Activated CD8-positive, alpha-beta memory T cell treated with anti-CD3 and anti-CD28 coated beads, Interleukin-2, amount 50 U/mL, for 48 hours (primary cell): ENCODE data around the gene NPLOC4.

Source experiments
- DNase-seq: peaks from one replicate; pipeline ENCODE4 v3.0.0-alpha.2; 2020

NPLOC4 gene

DNA sequence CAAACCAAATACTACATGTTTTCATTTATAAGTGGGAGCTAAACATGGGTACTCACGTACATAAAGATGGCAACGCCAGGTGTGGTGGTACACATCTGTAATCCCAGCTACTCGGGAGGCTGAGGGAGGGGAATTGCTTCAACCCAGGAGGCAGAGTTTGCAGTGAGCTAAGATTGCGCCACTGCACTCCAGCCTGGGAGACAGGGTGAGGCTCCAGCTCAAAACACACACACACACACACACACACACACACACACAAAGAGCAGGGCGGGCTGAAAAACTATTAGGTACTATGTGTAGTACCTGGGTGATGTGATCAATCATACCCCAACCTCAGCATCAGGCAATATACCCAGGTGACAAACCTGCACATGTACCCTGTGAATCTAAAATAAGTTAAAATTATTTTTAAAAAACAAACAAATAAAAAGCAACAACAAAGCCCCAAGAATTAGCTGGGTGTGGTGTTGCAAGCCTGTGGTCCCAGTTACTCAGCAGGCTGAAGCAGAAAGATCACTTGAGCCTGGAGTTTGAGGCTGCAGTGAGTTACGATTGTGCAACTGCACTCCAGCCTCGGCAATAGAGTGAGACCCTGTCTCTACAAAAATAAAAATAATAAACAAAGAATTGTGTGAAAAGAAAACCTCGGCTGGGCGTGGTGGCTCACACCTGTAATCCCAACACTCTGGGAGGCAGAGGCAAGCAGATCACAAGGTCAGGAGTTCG is 72.9 kb downstream of the NPLOC4 start:
- DNase-seq: no peak

DNA sequence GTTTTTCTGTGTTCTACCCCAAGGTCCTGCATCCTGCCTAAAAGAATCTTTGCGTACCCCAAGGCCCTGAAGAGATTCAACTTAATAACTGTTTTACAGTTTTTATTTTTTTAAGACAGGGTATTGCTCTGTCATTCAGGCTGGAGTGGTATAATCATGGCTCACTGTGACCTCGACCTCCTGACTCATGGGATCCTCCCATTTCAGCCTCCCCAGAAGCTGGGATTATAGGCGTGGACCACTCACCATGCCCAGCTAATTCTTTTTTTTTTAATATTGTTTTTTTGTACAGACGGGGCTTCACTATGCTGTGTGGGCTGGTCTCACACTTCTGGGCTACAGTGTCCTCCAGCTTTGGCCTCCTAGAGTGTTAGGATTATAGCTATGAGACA is 75.4 kb downstream of the NPLOC4 start:
- no peak for DNase-seq

DNA sequence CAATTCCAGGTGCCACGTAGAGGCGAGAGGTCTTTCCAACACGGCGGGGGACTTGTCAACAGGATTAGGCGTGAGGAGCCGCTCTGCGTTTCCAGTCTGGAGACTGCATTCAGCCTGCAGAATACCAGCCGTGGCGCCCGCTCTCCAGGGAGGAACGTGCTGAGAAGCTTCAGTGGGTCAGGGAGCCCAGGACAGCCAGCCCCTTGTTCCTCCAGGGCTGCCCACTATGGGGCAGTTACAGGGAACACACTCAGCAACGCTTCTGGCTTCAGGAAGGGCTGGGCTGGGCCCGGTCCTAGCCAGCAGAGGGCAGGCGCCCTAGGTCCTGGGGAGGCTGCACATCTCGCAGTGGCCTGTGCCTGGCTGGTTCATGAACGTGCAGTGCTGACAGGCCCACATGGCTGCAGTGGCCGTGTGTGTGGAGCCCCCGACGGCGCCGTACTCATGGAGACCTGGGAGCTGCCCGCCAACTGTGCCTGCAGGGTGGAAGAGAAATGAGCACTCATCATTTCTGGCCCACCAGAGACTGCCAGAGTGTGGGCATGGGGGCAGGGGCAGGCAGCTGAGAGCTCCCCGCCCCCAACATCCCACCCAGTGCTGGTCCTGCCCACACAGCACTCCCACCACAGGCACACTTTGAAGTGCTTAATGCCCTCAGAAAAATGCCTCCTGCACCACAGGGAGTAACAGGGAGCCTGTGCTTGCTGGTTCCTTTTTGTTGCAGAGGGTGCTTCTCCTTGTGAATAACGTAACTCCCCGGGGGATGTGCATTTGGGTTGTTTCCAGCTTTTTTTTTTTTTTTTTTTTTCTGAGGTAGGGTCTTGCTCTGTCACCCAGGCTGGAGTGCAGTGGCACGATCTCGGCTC is 77.7 kb downstream of the NPLOC4 start:
- no peak for DNase-seq

DNA sequence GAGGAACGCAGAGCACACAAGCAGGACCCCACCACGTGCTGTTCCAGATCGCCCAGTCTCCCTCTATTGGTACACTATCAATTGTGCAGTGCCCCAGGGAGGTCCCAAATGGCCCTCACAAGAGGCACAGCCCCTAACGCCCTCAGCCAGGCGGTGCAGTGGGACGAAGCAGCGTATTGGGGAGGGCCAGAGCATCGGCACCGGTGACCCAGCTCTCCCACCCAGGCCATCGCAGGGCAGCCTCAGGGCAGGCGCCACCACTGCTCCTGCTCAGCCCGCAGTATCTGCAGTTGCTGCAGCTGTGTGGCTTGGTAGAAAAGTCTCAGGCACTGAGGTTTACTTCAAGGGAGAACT is 78.8 kb downstream of the NPLOC4 start:
- no peak for DNase-seq

DNA sequence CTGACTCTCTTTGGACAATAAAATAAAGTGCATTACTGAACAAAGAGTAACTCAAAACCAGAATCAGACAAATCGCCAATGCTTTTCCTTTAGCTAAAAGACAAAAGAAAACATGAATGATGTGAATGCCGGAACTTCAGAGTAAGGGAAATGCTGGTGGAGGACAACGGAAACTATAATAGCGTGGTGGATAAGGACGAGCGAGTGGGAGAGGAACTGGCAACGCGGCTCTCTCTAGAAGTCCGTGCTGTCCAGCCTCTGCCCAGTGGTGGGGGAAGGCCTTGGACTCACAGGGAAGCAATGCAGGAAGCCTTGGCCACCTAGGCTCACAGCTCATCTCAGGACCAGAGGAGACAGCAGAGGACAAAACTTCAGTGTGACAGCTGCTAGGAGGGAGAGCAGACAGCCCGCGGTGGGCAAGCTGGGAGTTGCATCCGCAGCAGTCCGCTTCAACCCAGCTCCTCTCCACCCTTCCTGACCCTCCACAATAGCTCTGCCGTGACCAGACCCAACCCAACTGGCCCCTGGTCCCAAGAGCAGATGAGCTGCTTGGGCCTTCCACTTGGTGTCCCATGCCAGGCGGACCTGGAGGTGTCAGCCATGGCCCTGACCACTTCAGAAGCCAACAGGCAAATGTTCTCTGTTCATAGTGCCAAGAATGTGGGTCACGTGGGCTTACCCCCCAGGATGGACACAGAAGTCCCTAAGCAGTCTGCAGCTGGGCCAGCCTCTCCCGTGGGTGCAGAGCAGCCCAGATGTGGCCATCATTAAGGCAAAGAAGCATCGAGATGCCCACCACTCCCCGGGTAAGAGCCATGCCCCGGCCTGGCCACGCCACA is 79.4 kb downstream of the NPLOC4 start:
- DNase-seq: no peak

DNA sequence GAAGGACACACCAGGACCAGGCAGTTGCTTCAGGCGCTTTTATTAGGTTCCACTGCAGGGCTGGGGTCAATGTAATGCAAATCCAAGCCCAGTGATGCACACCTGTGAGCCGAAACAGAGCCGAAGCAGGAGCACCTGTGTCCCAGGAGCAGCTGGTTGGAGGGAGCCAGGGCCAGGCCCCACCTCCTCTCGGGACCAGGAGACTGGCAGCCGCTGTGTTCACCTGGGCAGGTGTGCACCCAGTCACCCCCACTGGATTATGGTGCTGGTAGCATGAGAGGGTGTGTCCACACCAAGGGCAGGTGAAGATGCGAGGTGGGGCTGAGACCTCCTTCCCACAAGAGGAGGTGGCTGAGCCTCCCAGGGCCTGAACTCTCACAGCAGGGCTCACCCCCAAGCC is 80.0 kb downstream of the NPLOC4 start:
- no peak for DNase-seq

DNA sequence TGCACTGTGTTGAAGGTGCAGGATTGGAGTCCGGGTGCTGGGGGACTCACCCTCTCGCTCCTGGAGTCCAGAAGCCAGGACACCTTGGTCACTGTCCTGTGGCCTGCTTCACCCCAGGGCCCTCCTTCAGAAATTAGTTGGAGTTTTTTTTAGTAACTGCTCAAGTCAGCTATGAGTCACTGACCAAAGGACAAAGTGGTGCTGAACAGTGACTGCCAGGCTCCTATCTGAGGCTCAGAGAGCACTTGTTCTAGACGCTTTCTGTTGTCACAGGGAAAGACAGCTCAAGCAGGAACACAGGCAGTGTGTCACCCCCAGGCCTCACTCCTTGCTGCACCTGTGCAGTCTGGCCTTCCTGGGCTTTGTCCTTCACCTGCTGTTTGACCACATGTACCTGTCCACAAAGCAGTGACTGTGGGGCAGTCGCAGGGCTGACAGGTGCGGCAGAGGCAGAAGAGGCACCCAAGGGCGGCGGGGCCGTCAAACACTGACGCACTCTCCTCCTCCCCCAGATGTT is 80.7 kb downstream of the NPLOC4 start:
- no peak for DNase-seq

DNA sequence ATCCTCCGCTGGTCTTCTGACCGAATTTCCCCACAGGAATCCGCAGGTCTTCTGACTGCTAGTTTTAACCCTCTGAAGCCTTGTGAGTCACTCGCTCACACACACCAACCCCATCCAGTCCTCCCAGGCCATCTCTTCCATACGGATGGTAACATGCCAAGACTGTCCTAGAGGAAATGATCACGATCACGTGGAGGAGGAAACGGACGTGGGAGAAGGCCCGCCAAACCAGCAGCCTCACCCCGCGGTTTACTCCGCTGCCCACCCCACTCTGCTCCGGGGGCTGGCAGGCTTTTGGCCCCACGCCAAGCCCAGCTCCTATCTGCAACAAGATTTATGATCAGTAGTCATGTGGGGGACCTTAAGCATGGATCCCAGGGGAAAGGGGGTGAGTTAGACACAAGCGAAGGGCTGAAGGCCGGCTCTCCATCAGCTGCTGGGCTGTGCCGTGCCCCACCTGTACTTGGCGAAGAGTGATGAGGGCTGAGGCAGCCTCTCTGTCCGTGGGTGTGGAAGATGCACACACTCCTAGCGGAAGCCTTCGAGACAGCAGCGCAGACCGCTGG is 83.2 kb downstream of the NPLOC4 start:
- DNase-seq: peak; percentile 72

DNA sequence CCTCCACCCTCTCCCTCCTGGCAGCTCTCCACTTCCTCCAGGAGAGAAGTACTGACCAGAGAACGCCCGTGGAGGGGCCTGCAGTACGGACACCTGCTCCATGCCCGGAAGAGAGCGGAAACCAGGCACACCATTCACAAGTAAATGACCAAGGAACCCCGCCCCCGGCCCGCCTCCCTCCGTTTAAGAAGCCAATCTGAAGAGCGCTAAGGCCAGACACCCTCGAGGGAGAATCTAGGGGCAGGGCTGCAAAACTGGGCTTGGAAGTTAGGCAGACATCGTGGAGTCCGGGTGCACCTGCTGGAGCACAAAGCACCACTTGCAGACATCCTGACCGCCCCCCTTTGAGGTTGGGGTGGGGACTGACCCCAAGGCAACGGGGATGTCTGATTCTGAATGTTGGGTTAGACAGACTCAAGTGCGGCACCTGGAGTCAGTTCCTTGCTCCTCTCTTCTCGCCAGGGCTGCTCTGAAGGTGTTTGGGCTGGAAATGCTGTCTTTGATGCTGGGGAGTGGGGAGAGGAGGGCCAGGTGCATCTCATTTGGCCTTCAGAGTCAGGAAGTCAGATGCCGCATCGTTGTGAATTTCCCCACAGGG is 83.8 kb downstream of the NPLOC4 start:
- DNase-seq: peak; percentile 86

DNA sequence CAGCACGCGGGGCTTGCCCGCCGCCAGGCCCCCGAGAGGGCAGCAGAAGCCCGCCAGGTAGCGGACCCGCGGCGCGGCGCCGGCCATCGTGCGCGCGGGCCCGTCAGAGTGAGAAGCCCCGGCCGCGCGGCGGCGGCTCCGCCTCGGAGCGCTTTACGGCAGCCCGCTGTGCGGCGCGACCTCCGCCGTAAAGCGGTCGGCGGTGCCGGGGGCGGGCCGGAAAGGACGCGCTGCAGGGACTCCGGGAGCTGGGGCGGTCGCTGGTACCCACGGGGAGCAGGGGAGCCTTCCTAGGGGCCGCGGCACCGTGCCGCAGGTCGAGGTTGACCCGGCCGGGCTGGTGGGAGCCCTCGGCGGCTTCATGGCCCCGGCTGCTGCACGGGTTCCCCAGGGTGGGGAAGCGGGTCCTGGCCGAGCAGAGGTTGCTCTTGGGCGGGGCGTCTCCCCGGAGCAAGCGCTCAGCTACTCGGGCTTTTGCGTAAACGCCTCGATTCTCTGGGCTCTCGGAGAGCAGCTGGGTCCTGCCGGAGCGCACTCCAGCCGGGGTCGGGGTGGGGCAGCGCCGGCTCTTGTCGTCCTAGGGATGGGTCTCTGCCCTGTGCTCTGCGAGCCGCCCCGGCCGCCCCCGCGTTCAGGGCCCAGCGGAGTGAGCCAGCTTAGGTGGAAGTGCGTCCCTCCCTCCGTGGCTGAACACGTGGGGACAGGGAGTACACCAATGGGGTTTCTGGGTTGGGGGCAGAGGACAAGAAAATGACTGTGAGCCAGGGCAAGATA is 84.5 kb downstream of the NPLOC4 start, which contains the start of gene FAAP100:
FAAP100 (minus strand) TSS at position 110 of the 774 bp plus-strand sequence; CDS start at position 87, 23 bp downstream.
- DNase-seq: peak; percentile 92

DNA sequence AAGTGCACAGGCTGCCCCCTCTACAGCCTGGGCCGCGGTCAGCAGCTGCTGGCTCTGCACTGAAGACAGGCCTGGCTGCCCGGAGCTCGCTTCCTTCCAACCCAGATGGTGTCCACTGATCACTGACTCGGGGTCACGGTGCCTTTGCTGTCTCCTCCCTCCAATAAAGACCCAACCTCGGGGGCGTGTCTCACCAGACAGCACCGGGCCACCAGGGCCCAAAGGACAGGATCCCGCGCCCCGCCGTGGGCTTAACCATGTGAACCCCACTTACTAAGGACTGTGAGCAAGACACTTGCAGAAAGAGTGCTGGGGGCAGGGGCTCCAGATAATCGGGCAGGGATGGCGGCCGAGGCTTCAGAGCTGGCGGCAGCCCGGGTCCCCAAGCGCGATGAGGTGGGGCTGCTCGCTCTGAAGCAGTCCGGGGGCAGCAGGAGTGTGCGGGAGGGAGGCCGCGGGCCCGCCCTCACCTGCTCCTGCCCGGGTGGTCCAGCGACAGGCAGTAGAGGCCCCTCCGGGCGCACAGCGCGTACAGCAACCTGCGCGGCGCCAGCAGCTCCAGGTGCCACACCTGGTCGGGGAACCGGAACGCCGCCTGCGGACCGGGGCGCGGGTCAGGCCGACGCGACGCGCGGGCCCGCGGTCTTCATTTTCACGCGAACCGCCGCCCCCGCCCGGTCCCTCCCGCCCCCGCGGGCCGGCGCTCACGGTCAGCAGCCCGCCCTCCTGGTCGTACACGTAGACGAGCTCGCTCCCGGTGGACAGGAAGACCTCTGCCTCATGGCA is 85.3 kb downstream of the NPLOC4 start:
- DNase-seq: peak; percentile 69

DNA sequence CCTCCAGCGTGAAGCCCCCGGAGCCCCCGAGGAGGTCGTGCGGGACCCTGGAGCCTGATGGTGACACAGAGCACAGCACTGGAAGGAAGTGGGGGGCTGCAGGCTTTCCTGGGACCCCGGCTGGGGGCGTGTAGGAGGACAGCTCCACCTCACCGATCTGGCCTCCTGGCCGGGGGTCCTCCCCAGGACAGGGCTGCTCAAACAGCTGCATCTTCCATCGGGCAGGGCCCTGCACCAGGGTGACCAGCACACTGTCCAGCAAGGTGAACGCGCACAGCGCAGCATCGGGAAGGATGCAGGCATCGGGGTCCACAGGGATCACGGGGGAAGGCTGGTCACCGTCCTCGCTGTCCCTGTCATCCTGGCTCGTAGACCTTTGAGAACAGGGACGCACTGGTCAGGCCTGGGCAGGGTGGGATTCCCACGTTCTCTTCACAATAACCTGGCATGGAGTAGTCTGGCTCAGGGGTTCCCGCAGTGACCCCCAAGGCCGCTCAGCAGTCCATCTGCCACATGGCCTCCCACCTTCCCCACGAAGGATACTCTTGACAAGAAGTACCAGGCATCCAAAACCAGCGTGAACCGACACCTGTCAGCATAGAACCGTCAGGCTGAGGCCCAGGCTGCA is 86.0 kb downstream of the NPLOC4 start:
- no peak for DNase-seq

DNA sequence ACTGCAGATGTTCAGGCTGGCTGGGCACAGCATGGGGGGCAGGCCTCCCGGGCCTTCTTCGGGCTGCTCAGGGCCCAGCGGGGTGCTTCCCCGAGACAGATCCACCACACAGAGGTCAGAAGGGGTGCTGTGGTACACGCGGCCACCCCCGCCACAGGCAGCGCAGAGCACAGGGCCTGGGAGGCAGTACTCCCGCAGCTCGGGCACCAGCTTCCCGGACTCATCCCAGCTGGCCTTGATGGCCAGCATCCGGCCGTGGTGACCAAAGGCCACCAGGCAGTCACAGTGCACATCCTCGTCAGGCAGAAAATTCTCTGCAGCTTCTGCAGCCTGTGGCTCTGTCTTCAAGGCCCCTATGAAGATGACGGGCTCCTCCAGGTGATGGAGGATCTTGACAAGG is 86.6 kb downstream of the NPLOC4 start:
- DNase-seq: no peak

DNA sequence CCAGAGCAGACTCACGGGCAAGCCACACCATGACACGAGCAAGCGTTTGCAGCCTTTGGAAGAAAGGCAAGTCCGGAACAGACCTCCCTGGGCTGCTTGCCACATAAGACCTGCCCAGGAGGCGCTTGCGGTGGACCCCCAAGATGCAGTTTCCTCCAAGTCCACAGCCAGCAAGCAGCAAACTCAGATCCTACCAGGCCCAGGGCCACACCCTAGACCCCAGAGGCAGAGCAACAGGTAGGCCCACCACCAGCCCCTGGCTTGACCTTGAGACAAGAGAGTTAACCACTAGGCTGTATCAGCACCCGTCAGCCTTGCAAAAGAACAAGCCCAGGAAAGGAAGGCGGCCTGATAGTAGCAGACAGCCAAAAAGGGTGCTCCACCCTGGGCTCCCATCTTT is 87.1 kb downstream of the NPLOC4 start:
- no peak for DNase-seq

DNA sequence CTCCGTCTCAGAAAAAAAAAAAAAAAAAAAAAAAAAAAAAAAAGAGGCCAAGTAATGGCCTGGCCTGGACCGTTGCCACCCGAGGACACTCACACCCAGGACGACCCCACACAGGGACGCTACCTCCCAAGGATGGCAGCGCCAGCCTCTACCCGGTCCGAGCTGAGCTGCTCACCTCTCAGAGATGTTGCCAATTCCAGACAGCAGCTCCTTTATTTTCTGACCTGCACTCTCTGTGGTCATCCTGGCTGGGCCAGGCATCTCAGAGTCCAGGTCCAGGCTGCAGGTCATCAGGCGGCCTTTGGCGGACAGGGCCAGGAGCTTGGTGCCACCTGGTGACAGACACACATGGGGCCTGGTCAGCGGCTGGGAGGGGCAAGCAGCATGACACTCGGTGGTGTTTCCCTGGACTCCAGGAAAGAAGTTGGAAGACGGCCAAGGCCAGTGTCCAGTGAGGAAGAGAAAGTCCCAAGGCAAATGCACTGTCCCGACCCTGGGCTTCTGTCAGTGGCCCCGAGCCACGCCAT is 87.8 kb downstream of the NPLOC4 start:
- DNase-seq: no peak

DNA sequence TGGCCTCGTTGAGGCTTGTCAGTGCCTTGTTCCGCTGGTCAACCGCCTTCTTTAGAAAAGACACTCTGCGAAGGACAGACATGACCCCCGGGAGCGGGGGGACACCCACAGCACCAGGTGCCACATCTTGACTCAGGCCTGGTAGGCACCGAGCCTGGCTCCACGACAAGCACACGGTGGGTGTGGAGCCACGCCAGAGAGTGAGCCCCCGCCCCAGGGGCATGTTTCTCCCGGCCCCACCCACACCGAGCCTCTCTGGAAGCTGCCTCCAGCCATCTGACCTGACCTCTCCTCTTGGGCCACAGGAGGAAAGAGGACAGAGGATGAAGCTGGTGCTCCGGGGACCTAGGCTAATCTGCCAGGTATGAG is 89.3 kb downstream of the NPLOC4 start:
- DNase-seq: no peak

DNA sequence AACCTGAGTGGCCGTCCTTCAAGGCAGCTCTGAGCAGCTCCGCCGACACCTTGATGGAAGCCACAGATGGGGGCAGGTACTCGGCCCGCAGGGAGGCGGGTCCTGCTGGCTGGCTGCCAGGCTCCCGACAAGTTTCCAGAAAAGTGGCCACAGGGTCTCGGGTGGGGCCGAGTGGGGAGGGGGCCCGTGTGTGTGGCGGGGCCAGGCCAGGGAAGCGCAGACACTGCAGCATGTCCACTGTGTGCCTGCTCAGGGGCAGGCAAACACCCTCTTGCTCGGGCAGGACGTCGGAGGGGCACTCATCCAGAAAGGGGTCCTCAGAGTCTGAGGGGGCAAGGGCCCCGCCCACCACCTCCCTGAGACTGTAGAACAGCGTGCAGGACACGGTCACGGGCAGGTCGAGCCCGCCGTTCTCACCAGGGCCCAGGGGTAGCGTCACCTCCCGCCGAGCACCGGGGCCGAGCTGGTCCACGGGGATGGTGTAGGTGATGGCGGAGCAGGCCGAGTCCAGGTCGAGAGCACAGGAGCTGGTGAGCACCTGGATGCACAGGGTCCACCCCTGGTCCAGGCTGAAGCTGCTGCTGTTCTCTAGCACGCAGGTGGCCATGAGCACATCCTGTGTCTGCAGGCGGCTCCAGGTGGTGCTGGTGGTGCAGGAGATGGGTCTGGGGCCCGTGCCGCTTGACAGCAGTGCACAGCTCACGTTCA is 89.9 kb downstream of the NPLOC4 start:
- no peak for DNase-seq

DNA sequence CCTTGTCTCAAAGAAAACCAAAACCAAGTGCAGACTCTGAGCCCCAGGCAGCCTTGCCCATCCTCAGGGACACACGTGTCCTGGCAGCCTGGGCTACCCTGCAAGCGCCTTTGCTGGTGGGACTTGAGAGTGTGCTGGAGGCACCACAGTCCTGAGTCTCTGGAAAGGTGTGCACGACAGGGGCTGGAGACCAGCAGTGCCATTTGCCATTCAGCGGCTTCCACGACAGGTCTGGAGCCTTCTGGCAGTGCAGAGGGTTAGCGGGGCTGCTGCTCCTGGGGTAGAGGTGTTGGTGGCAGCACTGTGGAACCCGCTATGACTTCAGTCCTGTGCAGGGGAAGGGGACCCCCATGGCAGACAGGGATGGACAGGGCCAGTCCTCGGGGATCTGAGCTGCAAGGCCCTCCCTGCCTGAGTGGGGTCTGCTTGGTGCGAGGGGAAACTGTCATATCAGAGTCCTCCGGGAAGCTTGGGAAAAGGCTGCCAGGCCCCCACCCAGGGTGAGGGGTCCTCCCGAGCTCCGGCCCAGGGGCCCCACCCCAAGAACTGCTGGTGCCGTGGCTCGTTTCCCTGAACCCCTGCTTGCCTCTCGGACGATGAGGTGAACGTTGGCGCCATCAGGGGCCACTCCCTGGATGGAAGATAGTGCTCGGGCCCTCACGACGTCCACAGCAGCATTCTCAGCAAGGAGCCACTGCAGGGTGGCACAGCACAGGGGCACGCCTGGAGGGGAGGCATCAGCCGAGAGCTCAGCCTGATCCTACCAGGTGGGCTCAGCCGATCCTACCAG is 91.6 kb downstream of the NPLOC4 start:
- DNase-seq: no peak
